Right renal cortex interstitium (tissue), 3 donors: Measurements from ENCODE around the gene WASHC4. TPM values are rescaled to one million over a fixed set of nuclear protein-coding genes. Genes with fewer than 3 reads are reported as not detected.
A peak's percentile ranks its signal among the peaks of the same experiment; 100 is the strongest.

Experiments
- DNase-seq, 3 donors: peaks; one replicate each; pipeline ENCODE4 v3.0.0-alpha.2; 2013; ENCODE audit warnings: low read depth in 3 of 3, low spot score in 2 of 3
- polyA plus RNA-seq, 3 donors: library from polyadenylated mRNA; unstranded; fragments of 120-200 nt; gene quantifications; one replicate each; pipeline ENCODE4 v1.2.1, GENCODE V29; 2013; ENCODE audit not compliant: insufficient read length in 3 of 3

WASHC4 gene
- polyA plus RNA-seq, result 10 to 100 TPM; 49.3 to 58.6 (median 56.5) TPM

- peak; percentile 74 to 90 (median 79) for DNase-seq
Observed at GRCh38 chr12:105107494-105108371, at the start of gene WASHC4. TSS of gene WASHC4 (plus strand) at chr12:105107731. CDS start at chr12:105107801, 70 bp downstream.

GRCh38 chr12:105060715-105061378, 46.7 kb upstream of the WASHC4 start:
- no peak for DNase-seq

GRCh38 chr12:105064564-105065178, 42.9 kb upstream of the WASHC4 start:
- peak in 2 of 3 donors; percentile 15 to 17 for DNase-seq

- no peak for DNase-seq
Observed at GRCh38 chr12:105067511-105068031, 40.0 kb upstream of the WASHC4 start.

- DNase-seq, result no peak
Observed at GRCh38 chr12:105069936-105070702, 37.4 kb upstream of the WASHC4 start.

- no peak for DNase-seq
Observed at GRCh38 chr12:105071981-105072380, 35.5 kb upstream of the WASHC4 start.

- no peak for DNase-seq
Observed at GRCh38 chr12:105072888-105073488, 34.5 kb upstream of the WASHC4 start.

- DNase-seq, result no peak
Observed at GRCh38 chr12:105076098-105076497, 31.4 kb upstream of the WASHC4 start.

GRCh38 chr12:105076913-105077312, 30.6 kb upstream of the WASHC4 start:
- no peak for DNase-seq

- DNase-seq, result no peak
Observed at GRCh38 chr12:105077435-105077834, 30.1 kb upstream of the WASHC4 start.

- DNase-seq, result no peak
Observed at GRCh38 chr12:105078712-105079570, 28.6 kb upstream of the WASHC4 start.

GRCh38 chr12:105083031-105083430, 24.5 kb upstream of the WASHC4 start:
- DNase-seq, result no peak

- no peak for DNase-seq
Observed at GRCh38 chr12:105083551-105084105, 23.9 kb upstream of the WASHC4 start.

- no peak for DNase-seq
Observed at GRCh38 chr12:105084251-105085250, 23.0 kb upstream of the WASHC4 start, which contains the start of gene ALDH1L2. TSS of gene ALDH1L2 (minus strand) at chr12:105084458. CDS start at chr12:105084436, 22 bp downstream.

- no peak for DNase-seq
Observed at GRCh38 chr12:105085501-105085900, 22.0 kb upstream of the WASHC4 start.

GRCh38 chr12:105089817-105090216, 17.7 kb upstream of the WASHC4 start:
- no peak for DNase-seq

GRCh38 chr12:105090361-105090760, 17.2 kb upstream of the WASHC4 start:
- DNase-seq, result no peak
